Adrenal gland (tissue), 5 donors: ENCODE measurements around the gene CEP164.

Experiments
- POLR2A ChIP-seq, 2 donors: fragments of 450-650 bp; IDR thresholded peaks; one replicate each; pipeline ENCODE4 v1.6.1; 2017; ENCODE audit warnings: antibody characterized with exemption in 2 of 2, mild to moderate bottlenecking in 2 of 2, moderate library complexity in 1 of 2
- TF ChIP-seq, protein P1 (sequence below), 6 experiments: fragments of 450-650 bp in 4 of 6; fragments of 200-600 bp in 2 of 6; sonication (generic) in 1 of 6; IDR thresholded peaks; 1 replicate in 5 of 6; 2 replicates in 1 of 6; pipeline versions ENCODE4 v1.5.1 to v1.8.0; 2016 to 2021; ENCODE audit warnings: antibody characterized with exemption in 6 of 6, mild to moderate bottlenecking in 2 of 6, moderate library complexity in 1 of 6
- donor health status: DM: no; HTN: no; CAD: no.

DNA sequence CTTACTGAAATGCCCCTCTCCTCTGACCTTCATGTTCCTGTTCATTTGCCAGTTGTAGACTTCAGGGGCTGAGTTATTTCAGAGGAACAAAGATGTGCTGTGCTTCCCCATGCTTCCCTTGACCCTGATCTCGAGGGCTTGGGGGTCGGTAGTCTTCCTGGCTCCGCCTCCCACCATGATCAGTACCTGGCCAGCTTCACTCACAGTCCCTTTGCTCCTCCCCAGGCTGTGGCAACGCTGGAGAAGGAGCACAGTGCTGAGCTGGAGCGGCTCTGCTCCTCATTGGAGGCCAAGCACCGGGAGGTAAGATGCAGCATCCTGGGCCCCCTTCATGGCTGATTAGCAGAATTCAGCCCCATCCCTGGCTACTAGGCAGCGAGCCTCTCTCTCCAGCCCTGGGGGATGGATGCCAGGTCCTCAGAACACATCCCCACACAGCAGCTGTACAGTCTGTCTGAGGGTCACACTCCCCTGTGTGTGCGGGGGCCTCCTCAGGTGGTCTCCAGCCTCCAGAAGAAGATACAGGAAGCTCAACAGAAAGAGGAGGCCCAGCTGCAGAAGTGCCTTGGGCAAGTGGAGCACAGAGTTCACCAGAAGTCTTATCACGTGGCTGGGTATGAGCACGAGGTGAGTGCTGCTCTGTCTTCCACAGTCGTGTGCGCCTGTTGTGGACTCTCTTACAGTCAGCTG lies 64.5 kb downstream of the CEP164 start:
- TF ChIP-seq, protein P1, sequence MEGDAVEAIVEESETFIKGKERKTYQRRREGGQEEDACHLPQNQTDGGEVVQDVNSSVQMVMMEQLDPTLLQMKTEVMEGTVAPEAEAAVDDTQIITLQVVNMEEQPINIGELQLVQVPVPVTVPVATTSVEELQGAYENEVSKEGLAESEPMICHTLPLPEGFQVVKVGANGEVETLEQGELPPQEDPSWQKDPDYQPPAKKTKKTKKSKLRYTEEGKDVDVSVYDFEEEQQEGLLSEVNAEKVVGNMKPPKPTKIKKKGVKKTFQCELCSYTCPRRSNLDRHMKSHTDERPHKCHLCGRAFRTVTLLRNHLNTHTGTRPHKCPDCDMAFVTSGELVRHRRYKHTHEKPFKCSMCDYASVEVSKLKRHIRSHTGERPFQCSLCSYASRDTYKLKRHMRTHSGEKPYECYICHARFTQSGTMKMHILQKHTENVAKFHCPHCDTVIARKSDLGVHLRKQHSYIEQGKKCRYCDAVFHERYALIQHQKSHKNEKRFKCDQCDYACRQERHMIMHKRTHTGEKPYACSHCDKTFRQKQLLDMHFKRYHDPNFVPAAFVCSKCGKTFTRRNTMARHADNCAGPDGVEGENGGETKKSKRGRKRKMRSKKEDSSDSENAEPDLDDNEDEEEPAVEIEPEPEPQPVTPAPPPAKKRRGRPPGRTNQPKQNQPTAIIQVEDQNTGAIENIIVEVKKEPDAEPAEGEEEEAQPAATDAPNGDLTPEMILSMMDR (IDR thresholded peaks at IDR 0.05): no peak
- no peak for TF ChIP-seq POLR2A (IDR thresholded peaks at IDR 0.05)
